ENCODE data around the gene ROCK2.

GRCh38 chr2:11346023-11346482 is 1.6 kb upstream of the ROCK2 start:
- TF ChIP-seq MNT (IDR thresholded peaks at IDR 0.05) (no peak), CTCF (CRISPR knock-in tag; IDR thresholded peaks at IDR 0.05) (no peak), SIX1 (CRISPR knock-in tag; IDR thresholded peaks at IDR 0.05; ENCODE audit: borderline replicate concordance) (no peak), ZXDC (CRISPR knock-in tag; IDR thresholded peaks at IDR 0.05) (no peak), NR2C2 (CRISPR knock-in tag; IDR thresholded peaks at IDR 0.05; ENCODE audit: borderline replicate concordance) (no peak), MTF2 (CRISPR knock-in tag; IDR thresholded peaks at IDR 0.05; ENCODE audit: borderline replicate concordance) (no peak), TOE1 (CRISPR knock-in tag; IDR thresholded peaks at IDR 0.05) (no peak), GLMP (CRISPR knock-in tag; IDR thresholded peaks at IDR 0.05; ENCODE audit: borderline replicate concordance) (no peak), SCMH1 (CRISPR knock-in tag; IDR thresholded peaks at IDR 0.05; ENCODE audit: borderline replicate concordance) (no peak), TCF12 (IDR thresholded peaks at IDR 0.05) (no peak), TCF12 (CRISPR knock-in tag; IDR thresholded peaks at IDR 0.05) (no peak), FLYWCH1 (CRISPR knock-in tag; IDR thresholded peaks at IDR 0.05) (no peak), ZMYM3 (CRISPR knock-in tag; IDR thresholded peaks at IDR 0.05) (no peak), ZNF589 (CRISPR knock-in tag; conservative IDR thresholded peaks at IDR 0.05) (no peak)

Measured in HepG2 (cell line).